GM12878 (cell line): ENCODE results near the gene PLXNA2. TPM values are rescaled to one million over a fixed set of nuclear protein-coding genes. Genes with fewer than 3 reads are reported as not detected.
A peak's percentile ranks its signal among the peaks of the same experiment; 100 is the strongest.

ENCODE experiments used
- ATAC-seq: fragments of 200-7000 bp; cut with Tn5 transposase; 3 replicates; pipeline ENCODE4 v1.9.1; 2020; ENCODE audit warnings: mild to moderate bottlenecking, moderate library complexity
- BruUV-seq: library from RNA; stranded (reverse); fragments of 400-500 nt; replicated peaks from 2 replicates; lab custom pipeline; 2021; lab: Mats Ljungman, UMichigan
- CTCF ChIA-PET: fragments of 300-600 bp; sonication (Branson Sonifier 250); formaldehyde crosslinking; extraction: SDS; loops from one replicate; lab custom pipeline; 2021; ENCODE audit warnings: inconsistent platforms; lab: Yijun Ruan, JAX
- POLR2A ChIA-PET: fragments of 350-600 bp; formaldehyde crosslinking; extraction: SDS; loops from one replicate; lab custom pipeline; 2021; ENCODE audit warnings: inconsistent platforms; lab: Charles Lee
- RAD21 ChIA-PET: fragments of 300-600 bp; sonication (Branson Sonifier 250); formaldehyde crosslinking; loops from one replicate; lab custom pipeline; 2023; ENCODE audit warnings: antibody characterized with exemption; ENCODE audit not compliant: unreplicated experiment; lab: Charles Lee
- SMC1A ChIA-PET: fragments of 300-600 bp; sonication (Branson Sonifier 250); formaldehyde crosslinking; loops from one replicate; lab custom pipeline; 2023; ENCODE audit not compliant: unreplicated experiment, uncharacterized antibody; lab: Charles Lee
- DNase-seq: peaks from one replicate; pipeline ENCODE4 v3.0.0-alpha.2; 2011; ENCODE audit warnings: low read depth, low spot score
- FAIRE-seq: peaks from 3 replicates; lab custom pipeline; 2011; peaks lifted over from hg19 to GRCh38; lab: Jason Lieb, UNC
- H2AFZ ChIP-seq: 2 replicates; pipeline ENCODE4 v1.6.0; 2011; ENCODE audit warnings: low read depth, low read length, control low read depth; ENCODE audit not compliant: control insufficient read depth
- H3K27ac ChIP-seq: 2 replicates; pipeline ENCODE4 v1.5.1; 2011; ENCODE audit warnings: control low read depth; ENCODE audit not compliant: control insufficient read depth, insufficient read depth
- H3K27me3 ChIP-seq, 2 experiments: replicated peaks in 1 of 2; 2 replicates each; pipeline versions ENCODE4 v1.6.0 to v1.6.1; 2011; ENCODE audit warnings: low read length in 1 of 2; ENCODE audit not compliant: control insufficient read depth in 2 of 2, insufficient read depth in 2 of 2
- H3K36me3 ChIP-seq, 2 experiments: 2 replicates each; pipeline ENCODE4 v1.5.1; 2011; ENCODE audit warnings: low read length in 1 of 2; ENCODE audit not compliant: control insufficient read depth in 2 of 2, insufficient read depth in 2 of 2
- H3K4me1 ChIP-seq: 2 replicates; pipeline ENCODE4 v1.6.1; 2011; ENCODE audit warnings: mild to moderate bottlenecking, low read length, moderate library complexity, mixed read lengths; ENCODE audit not compliant: control insufficient read depth, insufficient read depth
- H3K4me2 ChIP-seq: 2 replicates; pipeline ENCODE4 v1.6.0; 2011; ENCODE audit warnings: control low read depth; ENCODE audit not compliant: control insufficient read depth, insufficient read depth
- H3K4me3 ChIP-seq: fragments of 200-600 bp; sonication (generic); 2 replicates; pipeline ENCODE4 v1.5.1; 2016
- H3K79me2 ChIP-seq: 2 replicates; pipeline ENCODE4 v1.6.0; 2011; ENCODE audit warnings: low read length; ENCODE audit not compliant: control insufficient read depth, insufficient read depth
- H3K9ac ChIP-seq: 2 replicates; pipeline ENCODE4 v1.8.0; 2011; ENCODE audit warnings: low read length, control low read depth, mixed read lengths; ENCODE audit not compliant: control insufficient read depth, insufficient read depth
- H3K9me3 ChIP-seq: replicated peaks from 3 replicates; pipeline ENCODE4 v1.5.1; 2011; ENCODE audit warnings: mild to moderate bottlenecking, low read length; ENCODE audit not compliant: control insufficient read depth, insufficient read depth
- H4K20me1 ChIP-seq: 2 replicates; pipeline ENCODE4 v1.6.0; 2011; ENCODE audit not compliant: control insufficient read depth, insufficient read depth
- BRCA1 ChIP-seq: IDR thresholded peaks from 2 replicates; pipeline ENCODE4 v1.6.1; 2011; ENCODE audit warnings: low read depth, low read length, improper control_type of control experiment
- MEF2A ChIP-seq: IDR thresholded peaks from 2 replicates; pipeline ENCODE4 v1.6.1; 2011; ENCODE audit warnings: low read depth, mild to moderate bottlenecking, low read length, moderate library complexity; ENCODE audit not compliant: insufficient read depth
- POLR2A ChIP-seq: IDR thresholded peaks from 2 replicates; pipeline ENCODE4 v1.6.1; 2011; ENCODE audit warnings: low read depth, mild to moderate bottlenecking, low read length
- ZNF217 ChIP-seq: fragments of 450-650 bp; IDR thresholded peaks from 2 replicates; pipeline ENCODE4 v1.6.1; 2017; ENCODE audit warnings: antibody characterized with exemption, mild to moderate bottlenecking
- WGBS: methylation state at CpG from one replicate; pipeline ENCODE4 v1.1.6; 2016; ENCODE audit warnings: low lambda C conversion rate; ENCODE audit not compliant: insufficient replicate concordance, insufficient coverage; ENCODE audit errors: missing lambda C conversion rate; 5-methylcytosine and 5-hydroxymethylcytosine counted together
- in situ Hi-C: fragments of 300-500 bp; cut with MboI; formaldehyde crosslinking; loops from 9 replicates; pipeline ENCODE4 v1.14.3; 2018; ENCODE audit warnings: mixed read lengths
- intact Hi-C: fragments of 100-400 bp; cut with micrococcal nuclease; formaldehyde crosslinking; loops from one replicate; pipeline ENCODE4 v1.14.2; 2022; ENCODE audit not compliant: unreplicated experiment
- polyA plus RNA-seq, 11 experiments: library from polyadenylated mRNA; depleted of rRNA in 4 of 11; unstranded in 6 of 11; stranded (reverse) in 5 of 11; fragments of >200 nt; fragmentation: Nextera tagmentation in 4 of 11; fragmentation: Illumina TruSeq in 1 of 11; extraction: Ambion mirVana in 4 of 11; extraction: Trizol in 1 of 11; gene quantifications; 1 replicate in 1 of 11; 2 replicates in 10 of 11; pipeline versions ENCODE4 v1.2.1 to v1.2.3, GENCODE V29; 2011 to 2016; ENCODE audit warnings: inconsistent platforms in 2 of 11, missing spikeins in 2 of 11, low read depth in 1 of 11
- total RNA-seq, 4 experiments: library from RNA; depleted of rRNA in 3 of 4; stranded (reverse); fragments of >200 nt in 3 of 4; fragmentation: Illumina TruSeq in 1 of 4; extraction: Trizol in 1 of 4; gene quantifications; 2 replicates each; pipeline versions ENCODE4 v1.2.1 to v1.2.3, GENCODE V29; 2013 to 2021
- TF ChIP-seq, protein P1 (sequence below), 3 experiments: IDR thresholded peaks in 2 of 3; conservative IDR thresholded peaks in 1 of 3; 2 replicates each; pipeline ENCODE4 v1.5.1; 2011; ENCODE audit warnings: low read depth in 3 of 3, low read length in 3 of 3, mild to moderate bottlenecking in 3 of 3, control low read depth in 2 of 3, moderate library complexity in 2 of 3, inconsistent platforms in 1 of 3, mixed read lengths in 1 of 3; ENCODE audit not compliant: control insufficient read depth in 2 of 3, insufficient read depth in 1 of 3; ENCODE audit errors: extremely low read depth in 1 of 3
- TF ChIP-seq, protein P2 (sequence below): fragments of 450-650 bp; formaldehyde crosslinking; IDR thresholded peaks from 2 replicates; pipeline ENCODE4 v1.4.0; 2020; ENCODE audit warnings: mild to moderate bottlenecking, moderate library complexity

The PLXNA2 gene
- total and polyA plus RNA-seq, 10 of the 15 experiments (the other 5 are each of a cell fraction or from before 2014, with no cell fraction given): under 0.01 to 0.08 (median 0.07) TPM; not detected in 4

DNA sequence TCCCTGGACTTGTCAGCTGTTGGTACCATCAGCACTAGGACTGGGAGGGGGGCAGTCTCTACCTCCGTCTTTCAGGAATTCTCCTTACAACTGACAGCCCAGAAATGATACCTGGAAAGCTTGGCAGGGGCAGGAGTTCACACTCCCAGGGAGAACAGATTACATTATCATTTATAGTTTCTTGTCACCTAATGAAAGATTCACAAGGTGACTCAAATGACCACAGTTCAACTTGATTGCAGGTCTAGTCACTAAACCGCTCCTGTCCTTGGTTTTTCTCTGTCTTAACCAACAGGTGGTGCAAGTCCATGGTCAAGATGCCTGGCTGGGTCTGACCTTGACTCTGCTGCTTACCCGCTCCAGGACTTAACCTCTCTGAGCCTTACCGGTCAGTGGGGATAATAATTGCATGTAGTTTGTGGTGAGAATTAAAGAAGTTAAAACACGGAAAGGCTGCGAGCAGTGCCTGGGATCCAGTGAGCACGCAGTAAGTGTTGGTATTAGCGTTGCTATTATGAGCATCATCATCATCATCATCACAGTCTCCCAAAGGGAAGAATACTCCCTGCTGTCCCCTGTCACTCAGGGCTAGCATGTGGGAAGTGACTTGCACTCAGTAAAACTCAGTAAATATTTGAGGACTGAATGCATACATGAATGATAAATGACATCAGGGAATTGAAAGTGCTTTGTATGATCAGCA lies 207.9 kb downstream of the PLXNA2 start:
- Histone ChIP-seq H2AFZ (no peak overlapping the region), H4K20me1 (no peaks in the 10 kb centered on the region), H3K36me3 (no peaks in the 10 kb centered on the region), H3K4me3 (no peak overlapping the region), H3K9ac (no peak overlapping the region), H3K27ac (no peak overlapping the region), H3K27me3 (peaks cover 0 to 2% of the 10 kb centered on the region in 2 experiments; a peak in 3 of 4 replicates), H3K4me2 (no peak overlapping the region), H3K79me2 (no peaks in the 10 kb centered on the region), H3K9me3 (no peaks in the 10 kb centered on the region), H3K4me1 (no peaks in the 10 kb centered on the region)
- DNase-seq (no peak), FAIRE-seq (no peak), ATAC-seq (peak; percentile 73)
- 34% methylated on average over 7 of the region's 8 CpGs for WGBS
- no TSS peak for BruUV-seq
- intact Hi-C loops (no loop called here), in situ Hi-C loops (no loop called here)
- ChIA-PET CTCF (interaction anchor here (1.4 to 4.1 kb wide), 4 partner anchors 13 to 208 kb away, joined by 5 to 25 read pairs (median 13); partner anchors contain the start of gene PLXNA2), SMC1A (interaction anchor here (1.2 to 1.6 kb wide), 2 partner anchors 12 to 52 kb away, joined by 3 to 4 read pairs; no protein-coding TSS in a partner anchor), RAD21 (no interaction called here), POLR2A (no interaction called here)
- TF ChIP-seq, protein P1, sequence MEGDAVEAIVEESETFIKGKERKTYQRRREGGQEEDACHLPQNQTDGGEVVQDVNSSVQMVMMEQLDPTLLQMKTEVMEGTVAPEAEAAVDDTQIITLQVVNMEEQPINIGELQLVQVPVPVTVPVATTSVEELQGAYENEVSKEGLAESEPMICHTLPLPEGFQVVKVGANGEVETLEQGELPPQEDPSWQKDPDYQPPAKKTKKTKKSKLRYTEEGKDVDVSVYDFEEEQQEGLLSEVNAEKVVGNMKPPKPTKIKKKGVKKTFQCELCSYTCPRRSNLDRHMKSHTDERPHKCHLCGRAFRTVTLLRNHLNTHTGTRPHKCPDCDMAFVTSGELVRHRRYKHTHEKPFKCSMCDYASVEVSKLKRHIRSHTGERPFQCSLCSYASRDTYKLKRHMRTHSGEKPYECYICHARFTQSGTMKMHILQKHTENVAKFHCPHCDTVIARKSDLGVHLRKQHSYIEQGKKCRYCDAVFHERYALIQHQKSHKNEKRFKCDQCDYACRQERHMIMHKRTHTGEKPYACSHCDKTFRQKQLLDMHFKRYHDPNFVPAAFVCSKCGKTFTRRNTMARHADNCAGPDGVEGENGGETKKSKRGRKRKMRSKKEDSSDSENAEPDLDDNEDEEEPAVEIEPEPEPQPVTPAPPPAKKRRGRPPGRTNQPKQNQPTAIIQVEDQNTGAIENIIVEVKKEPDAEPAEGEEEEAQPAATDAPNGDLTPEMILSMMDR (IDR thresholded peaks at IDR 0.05 in 2 of 3, conservative IDR thresholded peaks at IDR 0.05 in 1 of 3; ENCODE audit: control insufficient read depth in 2 of 3, extremely low read depth in 1 of 3, insufficient read depth in 1 of 3, low read depth in 3 of 3, low read length in 3 of 3): peak; percentile 31 to 36 (median 33); a peak in 4 of 6 replicates
- TF ChIP-seq POLR2A: no peak

DNA sequence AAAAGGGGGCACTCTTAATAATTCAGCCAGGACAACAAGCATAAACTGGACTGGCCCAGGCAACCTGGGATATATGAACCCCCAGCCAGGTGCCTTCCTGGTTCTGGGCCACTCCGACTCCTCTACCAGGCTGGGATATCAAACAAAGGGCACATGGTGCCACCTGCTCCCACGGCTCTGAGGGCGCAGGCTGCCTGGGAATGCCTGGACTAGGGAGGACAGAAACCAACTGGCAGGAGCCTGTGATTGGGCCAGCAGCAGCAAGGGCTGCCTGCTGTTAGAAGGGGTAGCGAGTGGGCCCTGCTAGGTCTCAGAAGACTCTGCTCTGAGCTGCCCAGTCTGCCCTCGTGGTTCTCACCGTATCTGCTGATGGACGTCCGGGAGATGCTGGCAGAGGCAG lies 210.0 kb downstream of the PLXNA2 start:
- WGBS: 9% methylated on average over 8 of the region's 8 CpGs
- ChIA-PET SMC1A (interaction anchor here (1.2 to 1.6 kb wide), 2 partner anchors 9 to 11 kb away, joined by 3 to 4 read pairs; no protein-coding TSS in a partner anchor), POLR2A (no interaction called here), CTCF (interaction anchor here (3.6 to 4.1 kb wide), 2 partner anchors 11 to 210 kb away, joined by 19 to 25 read pairs; partner anchors contain the start of gene PLXNA2), RAD21 (interaction anchor here (1.0 to 1.4 kb wide), 2 partner anchors 12 to 205 kb away, joined by 3 to 6 read pairs; no protein-coding TSS in a partner anchor)
- no TSS peak for BruUV-seq
- H4K20me1 ChIP-seq: no peaks in the 10 kb centered on the region
- no peak overlapping the region for H3K27ac ChIP-seq
- no peaks in the 10 kb centered on the region for H3K9me3 ChIP-seq
- no peak overlapping the region for H3K4me2 ChIP-seq
- H3K27me3 ChIP-seq: peaks cover 0 to 3% of the 10 kb centered on the region in 2 experiments; a peak in 3 of 4 replicates
- H3K9ac ChIP-seq: no peak overlapping the region
- H3K36me3 ChIP-seq: no peaks in the 10 kb centered on the region
- H2AFZ ChIP-seq: no peak overlapping the region
- no peak for FAIRE-seq
- in situ Hi-C loops: no loop called here
- H3K4me1 ChIP-seq: no peaks in the 10 kb centered on the region
- ATAC-seq: no peak
- H3K4me3 ChIP-seq: no peak overlapping the region
- intact Hi-C loops: no loop called here
- DNase-seq: no peak
- H3K79me2 ChIP-seq: no peaks in the 10 kb centered on the region
- TF ChIP-seq ZNF217: no peak
- TF ChIP-seq, protein P2, sequence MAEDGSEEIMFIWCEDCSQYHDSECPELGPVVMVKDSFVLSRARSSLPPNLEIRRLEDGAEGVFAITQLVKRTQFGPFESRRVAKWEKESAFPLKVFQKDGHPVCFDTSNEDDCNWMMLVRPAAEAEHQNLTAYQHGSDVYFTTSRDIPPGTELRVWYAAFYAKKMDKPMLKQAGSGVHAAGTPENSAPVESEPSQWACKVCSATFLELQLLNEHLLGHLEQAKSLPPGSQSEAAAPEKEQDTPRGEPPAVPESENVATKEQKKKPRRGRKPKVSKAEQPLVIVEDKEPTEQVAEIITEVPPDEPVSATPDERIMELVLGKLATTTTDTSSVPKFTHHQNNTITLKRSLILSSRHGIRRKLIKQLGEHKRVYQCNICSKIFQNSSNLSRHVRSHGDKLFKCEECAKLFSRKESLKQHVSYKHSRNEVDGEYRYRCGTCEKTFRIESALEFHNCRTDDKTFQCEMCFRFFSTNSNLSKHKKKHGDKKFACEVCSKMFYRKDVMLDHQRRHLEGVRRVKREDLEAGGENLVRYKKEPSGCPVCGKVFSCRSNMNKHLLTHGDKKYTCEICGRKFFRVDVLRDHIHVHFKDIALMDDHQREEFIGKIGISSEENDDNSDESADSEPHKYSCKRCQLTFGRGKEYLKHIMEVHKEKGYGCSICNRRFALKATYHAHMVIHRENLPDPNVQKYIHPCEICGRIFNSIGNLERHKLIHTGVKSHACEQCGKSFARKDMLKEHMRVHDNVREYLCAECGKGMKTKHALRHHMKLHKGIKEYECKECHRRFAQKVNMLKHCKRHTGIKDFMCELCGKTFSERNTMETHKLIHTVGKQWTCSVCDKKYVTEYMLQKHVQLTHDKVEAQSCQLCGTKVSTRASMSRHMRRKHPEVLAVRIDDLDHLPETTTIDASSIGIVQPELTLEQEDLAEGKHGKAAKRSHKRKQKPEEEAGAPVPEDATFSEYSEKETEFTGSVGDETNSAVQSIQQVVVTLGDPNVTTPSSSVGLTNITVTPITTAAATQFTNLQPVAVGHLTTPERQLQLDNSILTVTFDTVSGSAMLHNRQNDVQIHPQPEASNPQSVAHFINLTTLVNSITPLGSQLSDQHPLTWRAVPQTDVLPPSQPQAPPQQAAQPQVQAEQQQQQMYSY (CRISPR knock-in tag): no peak
- no peak for TF ChIP-seq MEF2A
- TF ChIP-seq BRCA1: no peak
